Measurements from ENCODE around the gene RPLP2.

RPLP2 gene

GRCh38 chr11:774873-775592 lies 34.7 kb upstream of the RPLP2 start:
- H3K4me1 ChIP-seq (ENCODE audit: control insufficient read depth, insufficient read depth, low read length) = no peaks in the 10 kb centered on the region; the same call in 1 of the 2 replicates
- no peak overlapping the region for H3K4me3 ChIP-seq (ENCODE audit: low read depth, low read length)
- no peak for TF ChIP-seq ZNF169 (tag by site-specific recombination; IDR thresholded peaks at IDR 0.05)
- TF ChIP-seq ZNF600 (tag by site-specific recombination; IDR thresholded peaks at IDR 0.05) = peak; percentile 63
- no peak overlapping the region for H3K27ac ChIP-seq (ENCODE audit: extremely low read depth, low read depth, low read length)
- CTCF ChIA-PET = interaction anchor here (0.6 to 0.9 kb wide), 2 partner anchors 9 to 28 kb away, joined by 3 to 5 read pairs; partner anchors contain the start of gene TALDO1
- no peaks in the 10 kb centered on the region for H3K9me3 ChIP-seq (ENCODE audit: control insufficient read depth, insufficient read depth, low read depth, low read length)
- peaks cover 0 to 68% of the 10 kb centered on the region in 2 experiments; a peak in 2 of 3 replicates for H3K36me3 ChIP-seq (ENCODE audit: control insufficient read depth in 2 of 2, insufficient read depth in 1 of 2, low read length in 2 of 2)
- POLR2A ChIA-PET = interaction anchor here (0.6 to 2.1 kb wide), 7 partner anchors 10 to 44 kb away, joined by 3 to 12 read pairs (median 4); partner anchors contain the start of genes PNPLA2 and TALDO1

- POLR2A ChIA-PET = interaction anchor here (1.1 to 2.3 kb wide), 9 partner anchors 10 to 241 kb away, joined by 3 to 13 read pairs (median 8); partner anchors contain the start of genes CEND1, HRAS, PNPLA2 and RPLP2
- Histone ChIP-seq H3K27ac (ENCODE audit: extremely low read depth, low read depth, low read length) (no peak overlapping the region; the same call in 1 of the 2 replicates), H3K4me3 (ENCODE audit: low read depth, low read length) (peak overlapping the region; percentile 88), H3K4me1 (ENCODE audit: control insufficient read depth, insufficient read depth, low read length) (no peaks in the 10 kb centered on the region; the same call in 1 of the 2 replicates), H3K36me3 (ENCODE audit: control insufficient read depth in 2 of 2, insufficient read depth in 1 of 2, low read length in 2 of 2) (peaks cover 0 to 63% of the 10 kb centered on the region in 2 experiments; a peak in 2 of 3 replicates), H3K9me3 (ENCODE audit: control insufficient read depth, insufficient read depth, low read depth, low read length) (no peaks in the 10 kb centered on the region)
- CTCF ChIA-PET = no interaction called here
- TF ChIP-seq GLIS1 (tag by site-specific recombination; IDR thresholded peaks at IDR 0.05) = peak; percentile 95; the same call in 1 of the 2 replicates
- TF ChIP-seq SP2 (tag by site-specific recombination; IDR thresholded peaks at IDR 0.05) = 0 out of 2 replicates have a peak, but pooled peaks have one; percentile 17
- TF ChIP-seq ZNF302 (tag by site-specific recombination; IDR thresholded peaks at IDR 0.05; ENCODE audit: low read depth) = no peak
- TF ChIP-seq PATZ1 (tag by site-specific recombination; IDR thresholded peaks at IDR 0.05) = peak; percentile 74; the same call in 1 of the 2 replicates
- no peak for TF ChIP-seq ZNF830 (tag by site-specific recombination; IDR thresholded peaks at IDR 0.05; ENCODE audit: low read depth)
- peak; percentile 60; the same call in 1 of the 2 replicates for TF ChIP-seq EGR2 (tag by site-specific recombination; IDR thresholded peaks at IDR 0.05; ENCODE audit: low read depth)
- peak; percentile 67 for TF ChIP-seq ZFHX2 (tag by site-specific recombination; conservative IDR thresholded peaks at IDR 0.05)
Measured at GRCh38 chr11:776263-776560, 33.6 kb upstream of the RPLP2 start.

- ChIA-PET POLR2A (interaction anchor here (0.5 to 2.3 kb wide), 15 partner anchors 9 to 241 kb away, joined by 3 to 13 read pairs (median 5); partner anchors contain the start of genes CEND1, HRAS, PNPLA2 and RPLP2), CTCF (interaction anchor here (0.8 kb wide), 1 partner anchor 11 kb away, joined by 3 read pairs; no protein-coding TSS in a partner anchor)
- H3K27ac ChIP-seq (ENCODE audit: extremely low read depth, low read depth, low read length) = peak overlapping the region; percentile 80; the same call in 1 of the 2 replicates
- peaks cover 0 to 61% of the 10 kb centered on the region in 2 experiments; a peak in 2 of 3 replicates for H3K36me3 ChIP-seq (ENCODE audit: control insufficient read depth in 2 of 2, insufficient read depth in 1 of 2, low read length in 2 of 2)
- H3K4me1 ChIP-seq (ENCODE audit: control insufficient read depth, insufficient read depth, low read length) = no peaks in the 10 kb centered on the region; the same call in 1 of the 2 replicates
- no peaks in the 10 kb centered on the region for H3K9me3 ChIP-seq (ENCODE audit: control insufficient read depth, insufficient read depth, low read depth, low read length)
- H3K4me3 ChIP-seq (ENCODE audit: low read depth, low read length) = peak overlapping the region; percentile 88
- TF ChIP-seq ZBTB26 (tag by site-specific recombination; optimal IDR thresholded peaks at IDR 0.05) = peak; percentile 35
- TF ChIP-seq ZBTB21 (tag by site-specific recombination; IDR thresholded peaks at IDR 0.05) = no peak
- no peak for TF ChIP-seq ZNF585B (tag by site-specific recombination; IDR thresholded peaks at IDR 0.05)
- no peak for TF ChIP-seq KLF7 (tag by site-specific recombination; IDR thresholded peaks at IDR 0.05; ENCODE audit: borderline replicate concordance)
- peak; percentile 36; the same call in 1 of the 2 replicates for TF ChIP-seq GLIS1 (tag by site-specific recombination; IDR thresholded peaks at IDR 0.05)
- no peak for TF ChIP-seq ZNF670 (tag by site-specific recombination; IDR thresholded peaks at IDR 0.05; ENCODE audit: low read depth)
- TF ChIP-seq HIC1 (tag by site-specific recombination; IDR thresholded peaks at IDR 0.05) = peak; percentile 30; the same call in 1 of the 2 replicates
- 0 out of 2 replicates have a peak, but pooled peaks have one; percentile 22 for TF ChIP-seq ZNF423 (tag by site-specific recombination; IDR thresholded peaks at IDR 0.05)
- no peak for TF ChIP-seq ZNF513 (tag by site-specific recombination; IDR thresholded peaks at IDR 0.05)
- TF ChIP-seq GLIS2 (tag by site-specific recombination; IDR thresholded peaks at IDR 0.05) = peak; percentile 96
- TF ChIP-seq ZNF157 (tag by site-specific recombination; IDR thresholded peaks at IDR 0.05) = no peak
Measured at GRCh38 chr11:776561-777287, 33.0 kb upstream of the RPLP2 start.

Data from HEK293 (cell line).